ENCODE measurements around the gene SYNPO2.

DNA sequence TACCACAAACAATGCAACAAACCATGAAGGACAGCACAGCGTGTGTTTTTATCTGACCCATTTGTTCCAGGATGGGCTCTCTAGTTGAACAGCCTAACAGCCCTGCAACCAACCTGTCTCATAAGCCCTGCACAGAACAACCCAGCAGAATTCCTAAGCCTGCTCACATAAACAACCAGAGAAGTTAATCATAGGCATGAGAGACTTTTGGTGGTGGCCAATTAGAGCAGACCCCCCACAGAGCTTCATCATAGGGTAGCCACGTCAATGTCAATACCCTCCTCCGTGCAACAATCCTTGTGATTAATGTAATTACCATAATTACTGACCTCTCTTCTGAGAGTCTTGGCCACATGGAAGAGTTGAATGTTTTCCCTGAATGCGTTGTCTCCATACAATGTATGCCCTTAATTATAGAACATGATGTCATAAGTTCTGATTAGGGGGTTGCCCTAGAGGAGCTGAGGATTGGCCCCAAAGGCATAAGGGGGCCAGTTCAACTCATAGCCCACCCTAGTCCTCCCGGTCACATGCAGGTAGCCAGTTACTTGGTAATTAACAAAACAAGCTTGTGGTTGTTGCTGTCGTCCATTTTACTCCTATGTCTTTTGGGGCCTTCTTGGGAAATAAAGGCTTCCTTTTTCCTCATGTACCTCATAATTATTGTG lies 92.7 kb downstream of the SYNPO2 start:
- no peak for TF ChIP-seq GATA3 (IDR thresholded peaks at IDR 0.05; ENCODE audit: low read depth, low read length)
- TF ChIP-seq GATA2 (IDR thresholded peaks at IDR 0.05; ENCODE audit: low read depth, low read length): no peak

All from SH-SY5Y (cell line).